ENCODE measurements around the gene HTATSF1.

The HTATSF1 gene

DNA sequence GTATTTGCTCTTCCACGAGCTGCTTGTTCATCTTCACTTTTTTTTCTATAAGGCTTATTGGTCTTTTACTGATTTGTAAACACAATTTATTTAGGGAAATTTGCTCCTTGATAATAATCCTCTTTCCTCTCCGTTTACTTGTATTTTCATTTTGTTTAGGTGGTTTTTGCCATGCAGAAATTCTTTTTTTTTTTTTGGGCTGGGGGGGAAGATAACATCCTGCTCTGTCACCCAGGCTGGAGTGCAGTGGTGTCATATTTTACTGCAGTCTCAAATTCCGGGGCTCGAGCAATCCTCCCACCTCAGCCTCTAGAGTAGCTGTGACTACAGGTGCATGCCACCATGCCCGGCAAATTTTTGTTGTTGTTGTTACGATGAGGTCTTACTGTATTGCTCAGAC, 41.3 kb upstream of the HTATSF1 start:
- in situ Hi-C loops (cut with MboI; ENCODE audit: low sequenced_read_pairs, unreplicated experiment) = no loop called here
- TF ChIP-seq CTCF (IDR thresholded peaks at IDR 0.05; ENCODE audit: borderline replicate concordance, control extremely low read depth, extremely low read depth, insufficient read depth, missing control alignments) = no peak
- no peak for DNase-seq (ENCODE audit: low spot score)

DNA sequence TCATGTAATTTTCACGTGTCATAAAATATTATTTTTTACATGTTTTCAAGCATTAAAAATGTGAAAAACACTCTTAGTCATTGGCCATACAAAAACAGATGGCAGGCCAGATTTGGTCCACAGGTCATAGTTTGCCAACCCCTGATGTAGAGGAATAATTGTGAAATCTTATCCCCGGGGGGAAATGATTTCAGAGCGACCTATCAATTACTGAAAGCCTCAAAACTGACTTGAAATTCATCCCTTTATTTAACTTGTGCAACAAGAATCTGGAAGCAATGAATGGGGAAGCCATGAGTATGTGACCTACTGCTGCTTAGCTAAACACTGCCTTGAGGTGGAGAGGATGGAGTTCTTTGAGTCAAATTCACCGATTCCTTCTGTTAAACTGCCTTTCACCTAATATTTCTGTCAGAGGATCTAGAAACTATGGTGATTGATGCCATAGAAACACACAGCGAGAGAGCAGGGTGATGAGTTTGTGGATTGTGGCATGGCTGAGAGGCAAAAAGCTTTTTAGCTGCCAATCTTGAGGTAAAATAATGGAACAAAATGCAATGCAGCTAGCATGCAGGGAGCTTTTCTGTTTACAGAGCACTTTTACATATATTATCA, 40.0 kb upstream of the HTATSF1 start:
- TF ChIP-seq CTCF (IDR thresholded peaks at IDR 0.05; ENCODE audit: borderline replicate concordance, control extremely low read depth, extremely low read depth, insufficient read depth, missing control alignments) = no peak

GRCh38 chrX:136464589-136464988, 32.8 kb upstream of the HTATSF1 start:
- DNase-seq (ENCODE audit: low spot score) = no peak
- no peak for TF ChIP-seq CTCF (IDR thresholded peaks at IDR 0.05; ENCODE audit: borderline replicate concordance, control extremely low read depth, extremely low read depth, insufficient read depth, missing control alignments)
- in situ Hi-C loops (cut with MboI; ENCODE audit: low sequenced_read_pairs, unreplicated experiment) = no loop called here

More for the DNA sequence above, 40.0 kb upstream of the HTATSF1 start:
- in situ Hi-C loops (cut with MboI; ENCODE audit: low sequenced_read_pairs, unreplicated experiment) = no loop called here
- no peak for DNase-seq (ENCODE audit: low spot score)

- in situ Hi-C loops (cut with MboI; ENCODE audit: low sequenced_read_pairs, unreplicated experiment) = no loop called here
- DNase-seq (ENCODE audit: low spot score) = no peak
- TF ChIP-seq CTCF (IDR thresholded peaks at IDR 0.05; ENCODE audit: borderline replicate concordance, control extremely low read depth, extremely low read depth, insufficient read depth, missing control alignments) = no peak
These were observed 30.1 kb upstream of the HTATSF1 start for GRCh38 chrX:136467303-136467702.

- no peak for DNase-seq (ENCODE audit: low spot score)
- no peak for TF ChIP-seq CTCF (IDR thresholded peaks at IDR 0.05; ENCODE audit: borderline replicate concordance, control extremely low read depth, extremely low read depth, insufficient read depth, missing control alignments)
- in situ Hi-C loops (cut with MboI; ENCODE audit: low sequenced_read_pairs, unreplicated experiment) = no loop called here
These were observed 28.8 kb upstream of the HTATSF1 start for GRCh38 chrX:136468391-136469103.

GRCh38 chrX:136473663-136474062, 23.7 kb upstream of the HTATSF1 start:
- DNase-seq (ENCODE audit: low spot score) = no peak
- TF ChIP-seq CTCF (IDR thresholded peaks at IDR 0.05; ENCODE audit: borderline replicate concordance, control extremely low read depth, extremely low read depth, insufficient read depth, missing control alignments) = no peak
- in situ Hi-C loops (cut with MboI; ENCODE audit: low sequenced_read_pairs, unreplicated experiment) = no loop called here
